Stimulated activated CD8-positive, alpha-beta memory T cell treated with anti-CD3 and anti-CD28 coated beads, Interleukin-7, amount 100 ng/mL, for 4 hours (primary cell): ENCODE results near the gene PCSK5.

Experiments
- DNase-seq, 2 donors: peaks; one replicate each; pipeline ENCODE4 v3.0.0-alpha.2; 2020; ENCODE audit warnings: low read depth in 2 of 2

Gene PCSK5

GRCh38 chr9:76395381-76395780 lies 504.9 kb downstream of the PCSK5 start:
- no peak for DNase-seq

GRCh38 chr9:76396144-76396543 lies 505.7 kb downstream of the PCSK5 start:
- no peak for DNase-seq

GRCh38 chr9:76396597-76396996 lies 506.1 kb downstream of the PCSK5 start:
- DNase-seq, result no peak

GRCh38 chr9:76399856-76400255 lies 509.4 kb downstream of the PCSK5 start:
- no peak for DNase-seq

- DNase-seq, result no peak
These were observed 510.1 kb downstream of the PCSK5 start for GRCh38 chr9:76400534-76401096.

- no peak for DNase-seq
These were observed 510.7 kb downstream of the PCSK5 start for GRCh38 chr9:76401176-76401575.

GRCh38 chr9:76401580-76402354 lies 511.3 kb downstream of the PCSK5 start:
- DNase-seq, result no peak

- peak in 1 of 2 donors; percentile 3 for DNase-seq
These were observed 512.9 kb downstream of the PCSK5 start for GRCh38 chr9:76403352-76403751.

GRCh38 chr9:76404401-76404800 lies 513.9 kb downstream of the PCSK5 start:
- no peak for DNase-seq

GRCh38 chr9:76405340-76405739 lies 514.9 kb downstream of the PCSK5 start:
- no peak for DNase-seq

- no peak for DNase-seq
These were observed 515.4 kb downstream of the PCSK5 start for GRCh38 chr9:76405868-76406267.
